ENCODE measurements around the gene DDX41.

Gene DDX41

DNA sequence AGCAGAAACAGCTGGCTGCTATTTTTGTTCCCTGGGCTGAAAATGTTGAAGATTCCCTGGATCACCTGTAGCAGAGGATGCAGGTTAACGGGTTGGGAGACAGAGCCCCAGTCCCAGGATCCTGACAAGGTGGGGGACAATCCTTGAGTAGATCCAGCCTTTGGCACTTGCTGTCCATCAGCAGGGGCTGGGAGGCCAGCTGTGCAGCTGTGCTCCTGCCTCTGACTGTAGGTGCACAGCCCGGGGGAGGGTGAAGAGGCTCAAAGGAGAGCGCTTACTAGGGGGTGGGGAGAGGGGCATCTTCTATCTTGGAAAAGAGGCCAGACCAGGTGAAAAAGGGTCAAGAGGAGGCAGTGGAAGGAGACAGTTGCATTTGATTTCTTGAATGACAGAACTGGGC lies 3.5 kb upstream of the DDX41 start:
- no peak for TF ChIP-seq JUND (IDR thresholded peaks at IDR 0.05; ENCODE audit: low read depth)
- in situ Hi-C loops (cut with HindIII; ENCODE audit: low pct_unique_long_range_greater_than_20kb, low sequenced_read_pairs), result no loop called here

DNA sequence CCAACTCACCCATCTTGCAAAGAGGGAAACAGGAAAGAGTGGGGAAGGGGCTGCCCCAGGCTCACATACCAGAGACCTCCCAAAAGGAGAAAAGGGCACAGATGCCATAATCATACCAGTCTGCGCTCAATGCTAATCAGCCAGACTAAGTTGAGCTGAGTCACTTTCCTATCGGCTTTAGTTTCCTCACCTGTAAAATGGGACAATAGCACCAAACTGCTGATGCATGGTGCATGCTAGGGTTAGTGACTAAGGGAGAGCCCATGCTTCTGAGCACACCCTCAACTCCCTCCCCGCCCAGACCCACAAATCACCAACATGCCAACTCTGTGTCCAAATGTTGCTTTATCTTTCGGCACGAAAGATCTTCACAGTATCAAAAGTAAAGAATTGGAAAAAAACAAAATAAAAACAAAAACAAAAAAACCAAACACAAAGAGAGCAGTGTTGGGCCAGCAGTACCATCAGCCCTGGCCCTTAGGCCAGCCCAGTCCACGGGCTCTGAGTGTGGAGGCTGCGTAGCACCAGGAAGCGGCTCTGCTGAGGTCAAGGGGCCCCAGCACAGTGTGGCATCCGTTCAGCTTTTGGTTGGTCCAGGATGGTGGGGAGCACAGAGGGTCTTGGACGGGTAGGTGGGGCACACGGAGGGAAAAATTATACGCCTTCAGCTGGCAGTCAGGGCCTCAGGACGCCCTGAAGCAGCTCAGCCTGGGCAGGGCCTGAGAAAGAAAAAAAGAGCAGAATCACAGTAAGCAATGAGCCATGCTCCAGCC lies 2.9 kb upstream of the DDX41 start:
- no peak for DNase-seq (ENCODE audit: low read depth in 1 of 2, low spot score in 1 of 2)
- in situ Hi-C loops (cut with HindIII; ENCODE audit: low pct_unique_long_range_greater_than_20kb, low sequenced_read_pairs), result no loop called here
- TF ChIP-seq JUND (IDR thresholded peaks at IDR 0.05; ENCODE audit: low read depth), result no peak

More for the DNA sequence above, 3.5 kb upstream of the DDX41 start:
- no peak for DNase-seq (ENCODE audit: low read depth in 1 of 2, low spot score in 1 of 2)

DNA sequence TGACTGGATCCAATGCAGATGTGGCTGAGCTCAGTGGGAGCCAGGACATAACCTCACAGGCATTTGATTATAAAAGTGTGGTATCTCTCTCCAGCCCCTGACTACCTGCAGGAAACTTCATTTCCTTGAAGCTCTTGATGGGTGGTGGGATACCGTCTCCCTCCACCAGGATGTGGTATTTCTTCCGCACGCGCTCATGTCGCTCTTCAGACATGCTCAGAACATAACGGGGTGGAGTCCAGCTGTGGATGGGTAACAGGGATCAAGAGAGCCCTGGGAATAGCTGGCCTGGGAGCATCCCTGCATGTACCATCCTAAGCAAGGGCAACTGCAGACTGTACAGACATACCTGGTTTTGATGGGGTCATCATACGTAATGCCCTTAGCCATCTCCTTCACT lies 1.2 kb downstream of the DDX41 start:
- TF ChIP-seq JUND (IDR thresholded peaks at IDR 0.05; ENCODE audit: low read depth), result no peak
- DNase-seq (ENCODE audit: low read depth in 1 of 2, low spot score in 1 of 2), result no peak
- in situ Hi-C loops (cut with HindIII; ENCODE audit: low pct_unique_long_range_greater_than_20kb, low sequenced_read_pairs), result no loop called here

DNA sequence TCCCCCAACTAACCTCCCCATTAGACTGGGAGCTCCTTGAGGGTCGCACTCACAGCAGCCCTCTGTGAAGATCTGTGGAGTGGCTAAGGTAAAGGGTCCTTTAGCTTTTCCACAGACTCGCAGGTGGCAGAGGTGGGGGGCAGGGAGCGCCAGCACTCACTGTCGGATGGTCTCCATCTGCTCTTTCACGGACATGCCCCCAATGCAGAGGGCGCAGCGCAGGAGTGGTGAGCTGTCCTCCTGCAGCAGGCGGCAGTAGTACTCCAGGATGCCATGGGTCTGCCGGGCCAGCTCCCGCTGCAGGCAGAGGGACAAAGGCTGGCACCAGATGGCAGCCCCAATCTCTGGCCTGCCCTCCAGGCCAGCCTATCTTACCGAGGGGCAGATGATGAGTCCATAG lies 2.2 kb downstream of the DDX41 start:
- TF ChIP-seq JUND (IDR thresholded peaks at IDR 0.05; ENCODE audit: low read depth), result no peak
- DNase-seq (ENCODE audit: low read depth in 1 of 2, low spot score in 1 of 2), result no peak
- in situ Hi-C loops (cut with HindIII; ENCODE audit: low pct_unique_long_range_greater_than_20kb, low sequenced_read_pairs), result no loop called here

DNA sequence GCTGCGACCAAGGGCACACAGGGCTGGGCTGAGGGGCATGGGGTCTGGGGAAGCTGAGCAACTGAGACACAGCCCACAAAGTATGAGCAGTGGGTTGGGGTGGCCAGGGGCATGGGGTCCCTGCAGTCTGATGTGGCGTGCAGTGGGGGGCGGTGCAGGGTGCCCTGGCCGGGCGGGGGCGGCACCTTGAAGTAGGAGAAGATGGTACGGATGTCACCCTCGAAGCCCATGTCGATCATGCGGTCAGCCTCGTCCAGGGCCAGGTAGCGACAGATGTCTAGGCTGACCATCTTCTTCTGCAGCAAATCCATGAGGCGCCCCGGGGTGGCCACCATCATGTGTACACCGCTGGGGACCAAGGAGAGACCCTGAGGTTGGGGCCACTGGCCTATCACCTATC lies 3.3 kb downstream of the DDX41 start:
- no peak for TF ChIP-seq JUND (IDR thresholded peaks at IDR 0.05; ENCODE audit: low read depth)
- in situ Hi-C loops (cut with HindIII; ENCODE audit: low pct_unique_long_range_greater_than_20kb, low sequenced_read_pairs), result no loop called here
- no peak for DNase-seq (ENCODE audit: low read depth in 1 of 2, low spot score in 1 of 2)

DNA sequence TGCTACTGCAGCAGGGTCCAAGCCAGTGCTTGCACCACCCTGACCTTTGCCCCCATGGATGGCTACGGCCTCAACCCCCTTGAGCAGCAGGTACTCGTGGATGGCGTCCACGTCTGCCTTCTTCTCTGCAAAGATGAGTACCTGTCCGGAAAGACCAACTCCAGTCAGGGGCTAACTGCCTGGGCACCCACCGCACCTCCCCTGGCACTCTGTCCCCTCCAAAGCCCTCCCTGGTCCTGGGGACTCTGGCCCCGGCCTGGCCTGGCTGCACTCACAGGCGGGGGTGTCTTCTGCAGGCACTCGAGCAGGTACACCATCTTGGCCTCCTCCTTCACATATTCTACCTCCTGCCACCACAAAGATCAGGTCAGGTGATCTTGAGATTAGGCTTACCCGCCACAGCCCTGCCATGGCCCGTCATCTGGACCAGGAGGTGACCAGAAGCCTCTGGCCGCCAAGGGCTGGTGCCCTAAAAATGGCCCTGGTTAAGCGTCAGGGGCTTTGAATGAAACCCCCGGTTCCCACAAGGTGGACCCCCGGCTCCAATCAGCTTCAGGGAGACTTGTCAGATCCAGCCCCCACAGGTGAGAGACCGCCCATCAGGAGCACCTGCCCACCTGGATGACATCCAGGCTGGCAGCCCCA lies 3.9 kb downstream of the DDX41 start:
- no peak for TF ChIP-seq JUND (IDR thresholded peaks at IDR 0.05; ENCODE audit: low read depth)
- in situ Hi-C loops (cut with HindIII; ENCODE audit: low pct_unique_long_range_greater_than_20kb, low sequenced_read_pairs), result no loop called here
- no peak for DNase-seq (ENCODE audit: low read depth in 1 of 2, low spot score in 1 of 2)

DNA sequence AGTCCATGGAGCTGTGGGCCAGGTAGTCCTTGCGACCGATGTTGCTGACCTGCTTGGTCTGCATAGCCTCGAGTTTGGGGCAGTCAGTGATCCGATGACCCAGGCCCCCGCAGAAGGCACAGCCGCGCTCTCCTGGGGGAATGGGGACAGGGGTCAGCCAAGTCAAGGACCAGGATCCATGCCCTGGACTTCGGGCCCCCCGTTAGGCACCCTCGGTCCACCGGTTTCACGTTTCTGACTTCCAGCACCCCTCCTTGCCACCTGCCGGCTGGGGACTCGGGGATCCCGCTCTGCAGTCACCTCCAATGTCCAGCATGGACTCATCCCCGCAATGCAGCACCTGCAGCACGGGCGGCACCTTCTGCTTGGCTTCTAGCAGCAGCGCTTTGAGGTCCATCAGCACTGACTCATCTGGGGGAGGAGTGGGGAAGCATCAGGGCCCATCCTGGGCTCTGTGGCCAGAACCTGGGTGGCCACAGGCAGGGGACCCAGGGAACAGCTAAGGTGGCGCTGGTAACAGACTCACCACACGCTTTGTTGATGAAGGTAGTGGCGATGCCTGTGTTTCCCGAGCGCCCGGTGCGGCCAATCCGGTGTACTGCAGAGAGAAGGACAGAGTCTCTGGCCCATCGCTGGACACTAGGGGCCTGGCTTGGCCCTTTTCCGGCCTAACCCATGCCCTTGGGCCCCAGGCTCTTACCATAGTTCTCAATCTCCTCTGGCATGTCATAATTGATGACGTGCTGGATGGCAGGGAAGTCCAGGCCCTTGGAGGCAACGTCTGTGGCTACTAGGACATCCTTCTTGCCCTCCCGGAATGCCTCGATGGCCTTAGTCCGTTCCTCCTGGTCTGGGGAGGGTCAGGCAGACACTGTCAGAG lies 4.7 kb downstream of the DDX41 start:
- no peak for DNase-seq (ENCODE audit: low read depth in 1 of 2, low spot score in 1 of 2)
- in situ Hi-C loops (cut with HindIII; ENCODE audit: low pct_unique_long_range_greater_than_20kb, low sequenced_read_pairs), result no loop called here
- no peak for TF ChIP-seq JUND (IDR thresholded peaks at IDR 0.05; ENCODE audit: low read depth)

DNA sequence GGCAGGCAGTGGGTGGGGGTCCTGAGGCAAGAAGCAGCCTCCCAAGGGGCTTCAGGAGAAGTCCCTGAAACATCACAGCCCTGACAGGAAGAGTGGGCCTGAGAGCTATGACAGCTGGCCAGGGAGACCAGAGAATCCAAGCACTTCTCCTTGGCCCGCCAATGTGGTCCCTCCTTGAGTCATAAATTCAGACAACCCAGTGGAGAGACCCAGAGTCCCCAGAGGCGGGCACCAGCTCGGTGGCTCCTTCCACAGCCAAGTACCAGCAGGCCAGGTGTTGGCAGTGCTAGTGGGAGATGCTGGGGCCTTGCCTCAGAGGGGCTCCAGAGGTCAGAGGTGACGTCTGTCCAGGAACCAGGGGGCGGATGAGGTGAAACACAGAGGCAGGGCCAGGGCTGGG lies 5.6 kb downstream of the DDX41 start:
- in situ Hi-C loops (cut with HindIII; ENCODE audit: low pct_unique_long_range_greater_than_20kb, low sequenced_read_pairs), result no loop called here
- no peak for TF ChIP-seq JUND (IDR thresholded peaks at IDR 0.05; ENCODE audit: low read depth)

DNA sequence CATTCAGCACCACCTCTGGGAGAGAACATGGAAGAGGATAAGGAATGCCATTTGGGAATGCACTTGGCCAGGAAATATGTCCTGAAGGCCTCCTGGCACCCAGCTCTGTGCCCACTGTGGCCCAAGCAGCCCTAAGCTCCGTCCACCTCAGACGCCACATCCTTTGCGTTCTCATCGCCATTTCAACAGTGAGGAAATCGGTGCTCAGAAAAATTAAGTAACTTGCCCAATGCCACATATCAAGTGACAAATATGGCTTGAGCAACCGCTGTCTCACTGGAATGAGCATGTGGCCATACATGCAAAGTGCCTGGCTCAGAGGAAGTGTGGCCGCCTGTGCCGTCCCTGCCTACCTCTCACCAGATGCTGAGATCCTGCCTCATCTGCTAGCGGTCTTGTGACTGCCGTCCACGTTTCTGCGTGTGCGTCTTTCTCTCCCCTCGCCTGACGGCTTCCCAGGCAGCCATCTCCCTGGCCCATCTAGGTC lies 6.2 kb downstream of the DDX41 start:
- no peak for TF ChIP-seq JUND (IDR thresholded peaks at IDR 0.05; ENCODE audit: low read depth)
- in situ Hi-C loops (cut with HindIII; ENCODE audit: low pct_unique_long_range_greater_than_20kb, low sequenced_read_pairs), result no loop called here
- no peak for DNase-seq (ENCODE audit: low read depth in 1 of 2, low spot score in 1 of 2)

More for the DNA sequence above, 5.6 kb downstream of the DDX41 start:
- DNase-seq (ENCODE audit: low read depth in 1 of 2, low spot score in 1 of 2), result no peak

DNA sequence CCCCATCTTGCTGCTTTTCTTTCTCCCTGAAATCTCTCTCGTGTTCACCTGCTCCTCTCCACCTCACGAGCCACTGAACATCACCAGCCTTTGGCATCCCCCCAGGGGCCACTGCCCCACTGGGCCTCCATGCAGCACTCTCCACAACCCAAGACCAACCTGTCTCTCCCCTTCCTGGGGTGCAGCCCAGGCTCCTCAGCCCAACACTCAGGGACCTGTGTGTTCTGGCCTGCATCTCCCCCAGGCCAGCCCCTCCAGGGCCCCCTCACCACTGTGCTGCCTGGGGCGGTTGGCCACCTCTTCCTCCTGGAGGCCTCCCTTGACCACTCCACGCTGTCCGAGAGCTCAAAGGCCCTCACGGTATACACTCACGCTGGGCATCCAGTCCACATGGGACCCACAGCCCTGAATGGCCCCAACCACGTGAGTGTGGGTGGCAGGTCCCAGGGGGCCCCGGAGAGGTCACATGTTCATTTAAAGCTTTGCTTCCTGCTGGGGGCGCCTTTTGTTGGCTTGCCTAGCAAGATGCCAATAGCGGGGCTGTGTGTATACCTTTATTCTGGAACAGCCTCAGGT lies 6.7 kb downstream of the DDX41 start:
- no peak for DNase-seq (ENCODE audit: low read depth in 1 of 2, low spot score in 1 of 2)
- TF ChIP-seq JUND (IDR thresholded peaks at IDR 0.05; ENCODE audit: low read depth), result no peak
- in situ Hi-C loops (cut with HindIII; ENCODE audit: low pct_unique_long_range_greater_than_20kb, low sequenced_read_pairs), result no loop called here

DNA sequence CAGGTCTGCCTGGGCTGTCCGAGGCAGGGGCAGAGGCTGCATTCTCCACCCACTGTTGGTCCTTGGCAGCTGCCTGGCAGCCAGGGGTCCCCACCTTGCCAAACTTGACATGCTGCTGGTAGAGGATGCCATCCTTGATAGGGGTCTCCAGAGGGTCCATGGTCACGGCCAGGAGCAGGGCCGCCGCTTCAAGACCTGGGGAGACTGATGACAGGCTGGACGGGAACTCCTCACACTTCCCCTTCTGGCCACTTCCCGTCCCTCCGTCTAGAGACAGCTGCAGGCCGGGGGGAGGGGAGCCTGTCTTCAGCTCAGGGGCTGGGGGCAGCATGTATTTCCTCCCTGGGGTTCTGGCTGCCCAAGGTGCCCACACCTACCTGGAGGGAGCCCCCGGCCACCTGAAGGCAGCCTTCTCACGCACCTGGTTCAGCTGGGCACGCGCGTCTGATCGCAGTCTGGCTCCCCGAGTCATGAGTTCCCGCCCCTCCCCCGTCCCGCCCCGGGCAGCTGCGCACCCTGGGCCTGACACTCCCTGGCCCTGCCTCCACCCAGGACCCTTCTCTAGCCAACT lies 7.3 kb downstream of the DDX41 start, which contains the start of gene DOK3:
TSS of gene DOK3 (minus strand) at position 446 of the 571 bp plus-strand sequence. CDS start at position 160, 286 bp downstream.
- no peak for TF ChIP-seq JUND (IDR thresholded peaks at IDR 0.05; ENCODE audit: low read depth)
- in situ Hi-C loops (cut with HindIII; ENCODE audit: low pct_unique_long_range_greater_than_20kb, low sequenced_read_pairs), result no loop called here
- DNase-seq (ENCODE audit: low read depth in 1 of 2, low spot score in 1 of 2), result no peak

DNA sequence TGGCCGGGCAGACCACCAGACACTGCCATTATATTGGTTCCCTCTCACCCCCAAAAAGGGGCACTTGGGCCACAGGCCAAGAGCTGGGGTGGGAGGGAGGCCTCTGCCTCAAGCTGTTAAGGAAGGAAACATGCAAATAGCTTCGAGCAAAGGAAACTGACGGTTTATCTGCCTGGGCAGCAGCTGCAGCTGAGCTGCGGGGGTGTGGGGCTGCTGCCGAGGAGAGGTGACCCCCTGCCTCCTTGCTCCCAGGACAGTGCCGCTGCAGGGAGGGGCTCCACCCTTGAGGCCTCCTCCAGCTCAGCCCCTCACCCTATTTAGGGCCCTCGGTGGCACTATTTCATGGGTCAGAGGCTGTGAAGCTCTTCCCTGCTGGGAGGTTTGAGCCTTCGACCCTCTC lies 7.9 kb downstream of the DDX41 start:
- TF ChIP-seq JUND (IDR thresholded peaks at IDR 0.05; ENCODE audit: low read depth), result no peak
- DNase-seq (ENCODE audit: low read depth in 1 of 2, low spot score in 1 of 2), result no peak
- in situ Hi-C loops (cut with HindIII; ENCODE audit: low pct_unique_long_range_greater_than_20kb, low sequenced_read_pairs), result no loop called here

Data from T47D (cell line).